Rectal smooth muscle tissue (tissue), 1 donor: ENCODE results near the gene EPB41L2.

Source experiments
- H3K27ac ChIP-seq: one replicate; pipeline ENCODE4 v1.7.0; 2013; ENCODE audit warnings: low read depth, low read length, inconsistent platforms
- H3K27me3 ChIP-seq: one replicate; pipeline ENCODE4 v1.7.0; 2013; ENCODE audit warnings: low read length; ENCODE audit not compliant: control insufficient read depth, insufficient read depth
- H3K36me3 ChIP-seq: one replicate; pipeline ENCODE4 v1.7.0; 2013; ENCODE audit warnings: low read length; ENCODE audit not compliant: control insufficient read depth, insufficient read depth
- H3K4me1 ChIP-seq: one replicate; pipeline ENCODE4 v1.7.0; 2013; ENCODE audit warnings: low read length; ENCODE audit not compliant: control insufficient read depth, insufficient read depth
- H3K4me3 ChIP-seq: one replicate; pipeline ENCODE4 v1.7.0; 2013; ENCODE audit warnings: low read length
- H3K9ac ChIP-seq: one replicate; pipeline ENCODE4 v1.7.0; 2013; ENCODE audit warnings: low read length

EPB41L2 gene

GRCh38 chr6:131059486-131059885, 3.6 kb downstream of the EPB41L2 start:
- no peak overlapping the region for H3K9ac ChIP-seq

GRCh38 chr6:131058236-131058635, 4.8 kb downstream of the EPB41L2 start:
- no peaks in the 10 kb centered on the region for H3K4me1 ChIP-seq
- no peaks in the 10 kb centered on the region for H3K36me3 ChIP-seq
- H3K9ac ChIP-seq = no peak overlapping the region
- H3K27ac ChIP-seq = no peak overlapping the region
- H3K4me3 ChIP-seq = no peak overlapping the region
- no peaks in the 10 kb centered on the region for H3K27me3 ChIP-seq

More at GRCh38 chr6:131059486-131059885, 3.6 kb downstream of the EPB41L2 start:
- H3K27me3 ChIP-seq = no peaks in the 10 kb centered on the region
- no peak overlapping the region for H3K4me3 ChIP-seq
- no peak overlapping the region for H3K27ac ChIP-seq
- no peaks in the 10 kb centered on the region for H3K36me3 ChIP-seq
- H3K4me1 ChIP-seq = peaks cover 3% of the 10 kb centered on the region

- no peaks in the 10 kb centered on the region for H3K36me3 ChIP-seq
- H3K4me3 ChIP-seq = no peak overlapping the region
- peaks cover 1% of the 10 kb centered on the region for H3K4me1 ChIP-seq
- H3K9ac ChIP-seq = no peak overlapping the region
- H3K27ac ChIP-seq = no peak overlapping the region
- no peaks in the 10 kb centered on the region for H3K27me3 ChIP-seq
Measured at GRCh38 chr6:131054392-131055250, 8.4 kb downstream of the EPB41L2 start.

- Histone ChIP-seq H3K4me3 (no peak overlapping the region), H3K36me3 (no peaks in the 10 kb centered on the region), H3K9ac (no peak overlapping the region), H3K4me1 (peaks cover 5% of the 10 kb centered on the region), H3K27me3 (no peaks in the 10 kb centered on the region), H3K27ac (no peak overlapping the region)
Measured at GRCh38 chr6:131053546-131054240, 9.4 kb downstream of the EPB41L2 start.

GRCh38 chr6:131052181-131052580, 10.9 kb downstream of the EPB41L2 start:
- Histone ChIP-seq H3K4me1 (peaks cover 5% of the 10 kb centered on the region), H3K9ac (no peak overlapping the region), H3K36me3 (no peaks in the 10 kb centered on the region), H3K27ac (no peak overlapping the region), H3K27me3 (no peaks in the 10 kb centered on the region), H3K4me3 (no peak overlapping the region)

- Histone ChIP-seq H3K27ac (no peak overlapping the region), H3K4me1 (peaks cover 5% of the 10 kb centered on the region), H3K9ac (no peak overlapping the region), H3K4me3 (no peak overlapping the region), H3K36me3 (no peaks in the 10 kb centered on the region), H3K27me3 (no peaks in the 10 kb centered on the region)
Measured at GRCh38 chr6:131051341-131051740, 11.7 kb downstream of the EPB41L2 start.

GRCh38 chr6:131049608-131050007, 13.4 kb downstream of the EPB41L2 start:
- no peaks in the 10 kb centered on the region for H3K27me3 ChIP-seq
- H3K27ac ChIP-seq = no peak overlapping the region
- no peak overlapping the region for H3K9ac ChIP-seq
- no peak overlapping the region for H3K4me3 ChIP-seq
- H3K36me3 ChIP-seq = no peaks in the 10 kb centered on the region
- peaks cover 5% of the 10 kb centered on the region for H3K4me1 ChIP-seq

GRCh38 chr6:131048933-131049515, 14.0 kb downstream of the EPB41L2 start:
- Histone ChIP-seq H3K4me3 (no peak overlapping the region), H3K36me3 (no peaks in the 10 kb centered on the region)

GRCh38 chr6:131048459-131048858, 14.6 kb downstream of the EPB41L2 start:
- no peak overlapping the region for H3K9ac ChIP-seq
- no peak overlapping the region for H3K27ac ChIP-seq

More at GRCh38 chr6:131048933-131049515, 14.0 kb downstream of the EPB41L2 start:
- no peaks in the 10 kb centered on the region for H3K27me3 ChIP-seq
- peaks cover 5% of the 10 kb centered on the region for H3K4me1 ChIP-seq
- no peak overlapping the region for H3K27ac ChIP-seq
- H3K9ac ChIP-seq = no peak overlapping the region

GRCh38 chr6:131045139-131045538, 17.9 kb downstream of the EPB41L2 start:
- no peaks in the 10 kb centered on the region for H3K27me3 ChIP-seq
- no peak overlapping the region for H3K27ac ChIP-seq
- no peak overlapping the region for H3K9ac ChIP-seq
- no peaks in the 10 kb centered on the region for H3K36me3 ChIP-seq
- peaks cover 5% of the 10 kb centered on the region for H3K4me1 ChIP-seq
- no peak overlapping the region for H3K4me3 ChIP-seq

More at GRCh38 chr6:131048459-131048858, 14.6 kb downstream of the EPB41L2 start:
- no peaks in the 10 kb centered on the region for H3K36me3 ChIP-seq
- no peak overlapping the region for H3K4me3 ChIP-seq
- no peaks in the 10 kb centered on the region for H3K27me3 ChIP-seq
- H3K4me1 ChIP-seq = peaks cover 5% of the 10 kb centered on the region

GRCh38 chr6:131043902-131044447, 19.1 kb downstream of the EPB41L2 start:
- Histone ChIP-seq H3K9ac (no peak overlapping the region), H3K4me3 (no peak overlapping the region), H3K36me3 (no peaks in the 10 kb centered on the region), H3K4me1 (peaks cover 2% of the 10 kb centered on the region), H3K27me3 (no peaks in the 10 kb centered on the region), H3K27ac (no peak overlapping the region)

GRCh38 chr6:131042664-131043063, 20.4 kb downstream of the EPB41L2 start:
- no peak overlapping the region for H3K4me3 ChIP-seq
- H3K9ac ChIP-seq = no peak overlapping the region
- H3K36me3 ChIP-seq = no peaks in the 10 kb centered on the region
- no peaks in the 10 kb centered on the region for H3K27me3 ChIP-seq
- peaks cover 2% of the 10 kb centered on the region for H3K4me1 ChIP-seq
- no peak overlapping the region for H3K27ac ChIP-seq
